Colonic mucosa (tissue), 4 donors: ENCODE measurements around the gene MKNK2. TPM values are rescaled to one million over a fixed set of nuclear protein-coding genes. Genes with fewer than 3 reads are reported as not detected.

ENCODE experiments used
- DNase-seq: peaks from one replicate; pipeline ENCODE4 v3.0.0-alpha.2; 2020
- H3K27ac ChIP-seq: fragments of 200-600 bp; one replicate; pipeline ENCODE4 v1.8.0; 2021
- H3K27me3 ChIP-seq: fragments of 200-600 bp; one replicate; pipeline ENCODE4 v1.8.0; 2021
- H3K36me3 ChIP-seq: fragments of 200-600 bp; one replicate; pipeline ENCODE4 v1.8.0; 2021
- H3K4me1 ChIP-seq: fragments of 200-600 bp; one replicate; pipeline ENCODE4 v1.8.0; 2021; ENCODE audit warnings: mild to moderate bottlenecking
- H3K4me3 ChIP-seq: fragments of 200-600 bp; one replicate; pipeline ENCODE4 v1.8.0; 2021
- H3K9ac ChIP-seq, 2 donors: one replicate each; pipeline ENCODE4 v1.7.0; 2013; ENCODE audit warnings: control low read depth in 2 of 2, low read depth in 2 of 2, low read length in 2 of 2
- H3K9me3 ChIP-seq: fragments of 200-600 bp; one replicate; pipeline ENCODE4 v1.8.0; 2021
- intact Hi-C: fragments of 100-400 bp; cut with DNase I; formaldehyde crosslinking; loops from one replicate; pipeline ENCODE4 v1.14.1; 2022
- total RNA-seq, 2 donors: library from RNA; stranded (reverse); fragmentation: NEBNext Ultra II Directional in 1 of 2; extraction: Animal tissue kit (Norgen Biotek cat#: 25700) in 1 of 2; gene quantifications; one replicate each; pipeline ENCODE4 v1.2.1, GENCODE V29; 2021
- TF ChIP-seq, protein P1 (sequence below): fragments of 200-600 bp; IDR thresholded peaks from one replicate; pipeline ENCODE4 v1.8.0; 2022; ENCODE audit warnings: antibody characterized with exemption, mild to moderate bottlenecking
- donor health status: healthy.
- donor health status: DM: no; HTN: no; CAD: no.
- donor health status: DM: no; HTN: no; CAD: no.

Gene MKNK2
- total RNA-seq, 2 donors from 2014 or later: 358 to 589 TPM

GRCh38 chr19:2070436-2070827 lies 19.4 kb upstream of the MKNK2 start:
- intact Hi-C loops: loop anchor here (10.0 kb wide), 1 partner anchor 136 kb away; no protein-coding TSS in a partner anchor
- peaks cover 8% of the 10 kb centered on the region for H3K4me1 ChIP-seq

DNA sequence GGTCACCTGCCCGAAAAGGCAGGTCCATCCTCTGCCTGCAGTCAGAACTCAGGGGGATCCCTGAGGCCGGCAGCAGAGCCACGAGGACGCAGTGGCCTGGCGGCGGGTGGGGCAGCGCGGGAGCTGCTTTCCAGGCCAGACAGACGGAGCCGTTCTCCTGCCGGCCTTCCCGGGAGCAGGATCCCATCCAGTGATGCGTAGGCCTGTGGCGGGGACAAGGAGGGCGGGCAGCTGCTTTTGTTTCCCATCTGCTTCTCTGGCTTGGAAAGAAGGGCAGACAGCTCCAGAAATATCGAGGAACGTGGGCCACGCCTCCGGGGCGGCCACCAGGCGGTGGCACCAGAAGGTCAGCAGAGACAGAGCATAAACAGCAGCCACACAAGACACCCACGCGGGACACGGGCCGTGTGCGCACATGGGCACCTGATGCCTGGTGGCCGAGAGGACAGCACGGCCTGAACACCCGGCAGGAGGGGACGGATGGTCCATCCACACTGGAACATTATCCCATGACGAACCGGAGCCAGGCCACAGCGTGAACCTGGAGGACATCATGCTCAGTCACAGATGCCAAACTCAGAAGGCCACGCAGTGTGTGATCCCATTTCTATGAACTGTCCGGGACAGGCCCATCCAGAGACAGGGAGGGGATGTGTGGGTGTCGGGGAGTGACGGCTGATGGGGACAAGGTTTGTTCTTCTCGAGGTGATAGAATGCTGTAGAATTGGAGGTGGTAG lies 13.9 kb upstream of the MKNK2 start:
- peak overlapping the region; percentile 67 for H3K27ac ChIP-seq
- peaks cover 19% of the 10 kb centered on the region for H3K4me1 ChIP-seq
- intact Hi-C loops: no loop called here
- H3K9ac ChIP-seq: peak overlapping the region; percentile 7 to 56
- no peak overlapping the region for H3K4me3 ChIP-seq
- no peaks in the 10 kb centered on the region for H3K9me3 ChIP-seq
- TF ChIP-seq, protein P1, sequence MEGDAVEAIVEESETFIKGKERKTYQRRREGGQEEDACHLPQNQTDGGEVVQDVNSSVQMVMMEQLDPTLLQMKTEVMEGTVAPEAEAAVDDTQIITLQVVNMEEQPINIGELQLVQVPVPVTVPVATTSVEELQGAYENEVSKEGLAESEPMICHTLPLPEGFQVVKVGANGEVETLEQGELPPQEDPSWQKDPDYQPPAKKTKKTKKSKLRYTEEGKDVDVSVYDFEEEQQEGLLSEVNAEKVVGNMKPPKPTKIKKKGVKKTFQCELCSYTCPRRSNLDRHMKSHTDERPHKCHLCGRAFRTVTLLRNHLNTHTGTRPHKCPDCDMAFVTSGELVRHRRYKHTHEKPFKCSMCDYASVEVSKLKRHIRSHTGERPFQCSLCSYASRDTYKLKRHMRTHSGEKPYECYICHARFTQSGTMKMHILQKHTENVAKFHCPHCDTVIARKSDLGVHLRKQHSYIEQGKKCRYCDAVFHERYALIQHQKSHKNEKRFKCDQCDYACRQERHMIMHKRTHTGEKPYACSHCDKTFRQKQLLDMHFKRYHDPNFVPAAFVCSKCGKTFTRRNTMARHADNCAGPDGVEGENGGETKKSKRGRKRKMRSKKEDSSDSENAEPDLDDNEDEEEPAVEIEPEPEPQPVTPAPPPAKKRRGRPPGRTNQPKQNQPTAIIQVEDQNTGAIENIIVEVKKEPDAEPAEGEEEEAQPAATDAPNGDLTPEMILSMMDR: no peak
- H3K27me3 ChIP-seq: no peaks in the 10 kb centered on the region
- peak; percentile 47 for DNase-seq
- H3K36me3 ChIP-seq: no peaks in the 10 kb centered on the region

More at GRCh38 chr19:2070436-2070827, 19.4 kb upstream of the MKNK2 start:
- Histone ChIP-seq H3K4me3 (no peak overlapping the region), H3K9ac (no peak overlapping the region), H3K36me3 (peaks cover 10% of the 10 kb centered on the region), H3K27ac (peak overlapping the region; percentile 60), H3K27me3 (no peaks in the 10 kb centered on the region), H3K9me3 (no peaks in the 10 kb centered on the region)
- TF ChIP-seq, protein P1: no peak
- DNase-seq: peak; percentile 56

DNA sequence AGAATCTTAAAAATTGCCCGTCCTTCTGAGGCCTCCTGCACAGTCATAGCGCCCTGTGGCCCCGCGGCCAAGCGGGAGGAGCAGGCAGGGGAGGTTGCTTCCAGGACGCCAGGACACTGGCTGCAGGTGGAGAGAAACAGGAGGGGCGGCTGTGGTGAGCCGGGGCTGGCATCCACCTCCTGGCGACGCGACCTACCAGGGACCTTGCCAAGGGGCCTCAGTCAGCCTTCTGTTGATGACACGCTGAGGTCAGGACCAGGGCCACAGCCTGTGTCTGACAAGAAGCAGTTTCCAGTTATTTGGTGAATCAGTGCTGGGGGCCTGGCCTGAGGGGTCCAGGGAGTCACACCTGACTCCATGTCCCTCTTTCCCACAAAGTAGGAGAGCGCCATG lies 13.3 kb upstream of the MKNK2 start:
- no peaks in the 10 kb centered on the region for H3K36me3 ChIP-seq
- no peak for DNase-seq
- TF ChIP-seq, protein P1: no peak
- no peaks in the 10 kb centered on the region for H3K9me3 ChIP-seq
- intact Hi-C loops: no loop called here
- no peaks in the 10 kb centered on the region for H3K27me3 ChIP-seq
- peaks cover 19% of the 10 kb centered on the region for H3K4me1 ChIP-seq
- H3K4me3 ChIP-seq: no peak overlapping the region
- peak overlapping the region in 1 of 2 donors; percentile 7 for H3K9ac ChIP-seq
- peak overlapping the region; percentile 67 for H3K27ac ChIP-seq

DNA sequence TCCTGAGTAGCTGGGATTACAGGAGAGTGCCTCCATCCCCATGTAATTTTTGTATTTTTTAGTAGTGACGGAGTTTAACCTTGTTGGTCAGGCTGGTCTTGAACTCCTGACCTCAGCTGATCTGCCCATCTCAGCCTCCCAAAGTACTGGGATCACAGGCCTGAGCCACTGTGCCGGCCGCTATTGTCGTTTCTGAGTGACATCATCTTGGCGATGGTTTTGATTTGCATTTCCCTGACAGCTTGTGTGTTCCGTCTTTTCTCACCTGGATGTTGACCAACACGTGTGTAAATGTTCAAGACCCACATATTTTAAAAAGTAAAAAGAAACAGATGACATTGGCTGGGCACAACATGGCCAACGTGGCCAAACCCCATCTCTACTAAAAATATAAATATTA lies 12.8 kb upstream of the MKNK2 start:
- peaks cover 21% of the 10 kb centered on the region for H3K4me1 ChIP-seq

GRCh38 chr19:2062770-2063169 lies 11.7 kb upstream of the MKNK2 start:
- no peak overlapping the region for H3K27ac ChIP-seq
- no peaks in the 10 kb centered on the region for H3K9me3 ChIP-seq
- no peak overlapping the region for H3K4me3 ChIP-seq
- no peak for DNase-seq
- H3K27me3 ChIP-seq: no peaks in the 10 kb centered on the region
- H3K9ac ChIP-seq: peak overlapping the region in 1 of 2 donors; percentile 99
- H3K36me3 ChIP-seq: no peaks in the 10 kb centered on the region
- peaks cover 21% of the 10 kb centered on the region for H3K4me1 ChIP-seq
- intact Hi-C loops: no loop called here
- TF ChIP-seq, protein P1: no peak

More for the DNA sequence above, 12.8 kb upstream of the MKNK2 start:
- H3K9me3 ChIP-seq: no peaks in the 10 kb centered on the region
- TF ChIP-seq, protein P1: no peak
- H3K4me3 ChIP-seq: no peak overlapping the region
- no peaks in the 10 kb centered on the region for H3K27me3 ChIP-seq
- intact Hi-C loops: no loop called here
- no peak overlapping the region for H3K9ac ChIP-seq
- DNase-seq: no peak
- no peaks in the 10 kb centered on the region for H3K36me3 ChIP-seq
- no peak overlapping the region for H3K27ac ChIP-seq
